ENCODE measurements around the gene ADAMTS6.

The ADAMTS6 gene

DNA sequence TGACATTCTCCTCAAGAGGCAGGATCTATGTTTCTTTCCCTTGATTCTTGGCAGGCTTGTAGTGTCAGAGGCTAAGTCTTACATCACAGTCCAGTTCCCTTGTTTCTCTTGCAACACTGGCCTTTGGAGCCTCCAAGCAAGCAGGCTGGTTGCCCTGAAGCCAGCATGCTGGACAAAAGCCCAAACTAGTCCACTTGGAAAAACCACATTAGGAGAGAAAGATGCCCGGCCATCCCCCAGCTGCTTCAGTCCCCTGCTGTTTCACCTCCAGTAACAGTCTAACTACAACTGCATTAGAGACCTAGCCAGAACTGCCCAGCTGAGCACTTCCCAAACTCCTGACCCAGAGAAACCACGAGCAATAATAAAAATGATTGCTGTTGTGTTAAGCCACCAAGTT, 87.6 kb downstream of the ADAMTS6 start:
- TF ChIP-seq CEBPB (IDR thresholded peaks at IDR 0.05) (peak; percentile 55), TCF12 (IDR thresholded peaks at IDR 0.05; ENCODE audit: low read depth) (no peak), RAD21 (IDR thresholded peaks at IDR 0.05; ENCODE audit: low read depth) (no peak)

DNA sequence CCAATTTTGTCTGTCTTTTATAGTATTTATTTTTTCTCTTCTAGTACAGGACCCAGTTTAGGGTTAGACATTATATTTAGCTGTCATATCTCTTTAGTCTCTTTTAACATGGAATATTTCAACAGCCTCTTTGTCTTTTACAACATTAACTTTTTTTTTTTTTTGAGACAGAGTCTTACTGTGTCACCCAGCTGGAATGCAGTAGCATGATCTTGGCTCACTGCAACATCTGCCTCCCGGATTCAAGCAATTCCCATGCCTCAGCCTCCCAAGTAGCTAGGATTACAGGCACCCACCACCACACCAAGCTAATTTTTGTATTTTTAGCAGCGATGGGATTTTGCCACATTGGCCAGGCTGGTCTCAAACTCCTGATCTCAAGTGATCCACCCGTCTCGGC, 90.1 kb downstream of the ADAMTS6 start:
- no peak for TF ChIP-seq CEBPB (IDR thresholded peaks at IDR 0.05)
- TF ChIP-seq, protein P1, sequence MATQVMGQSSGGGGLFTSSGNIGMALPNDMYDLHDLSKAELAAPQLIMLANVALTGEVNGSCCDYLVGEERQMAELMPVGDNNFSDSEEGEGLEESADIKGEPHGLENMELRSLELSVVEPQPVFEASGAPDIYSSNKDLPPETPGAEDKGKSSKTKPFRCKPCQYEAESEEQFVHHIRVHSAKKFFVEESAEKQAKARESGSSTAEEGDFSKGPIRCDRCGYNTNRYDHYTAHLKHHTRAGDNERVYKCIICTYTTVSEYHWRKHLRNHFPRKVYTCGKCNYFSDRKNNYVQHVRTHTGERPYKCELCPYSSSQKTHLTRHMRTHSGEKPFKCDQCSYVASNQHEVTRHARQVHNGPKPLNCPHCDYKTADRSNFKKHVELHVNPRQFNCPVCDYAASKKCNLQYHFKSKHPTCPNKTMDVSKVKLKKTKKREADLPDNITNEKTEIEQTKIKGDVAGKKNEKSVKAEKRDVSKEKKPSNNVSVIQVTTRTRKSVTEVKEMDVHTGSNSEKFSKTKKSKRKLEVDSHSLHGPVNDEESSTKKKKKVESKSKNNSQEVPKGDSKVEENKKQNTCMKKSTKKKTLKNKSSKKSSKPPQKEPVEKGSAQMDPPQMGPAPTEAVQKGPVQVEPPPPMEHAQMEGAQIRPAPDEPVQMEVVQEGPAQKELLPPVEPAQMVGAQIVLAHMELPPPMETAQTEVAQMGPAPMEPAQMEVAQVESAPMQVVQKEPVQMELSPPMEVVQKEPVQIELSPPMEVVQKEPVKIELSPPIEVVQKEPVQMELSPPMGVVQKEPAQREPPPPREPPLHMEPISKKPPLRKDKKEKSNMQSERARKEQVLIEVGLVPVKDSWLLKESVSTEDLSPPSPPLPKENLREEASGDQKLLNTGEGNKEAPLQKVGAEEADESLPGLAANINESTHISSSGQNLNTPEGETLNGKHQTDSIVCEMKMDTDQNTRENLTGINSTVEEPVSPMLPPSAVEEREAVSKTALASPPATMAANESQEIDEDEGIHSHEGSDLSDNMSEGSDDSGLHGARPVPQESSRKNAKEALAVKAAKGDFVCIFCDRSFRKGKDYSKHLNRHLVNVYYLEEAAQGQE (IDR thresholded peaks at IDR 0.05; ENCODE audit: low read depth): no peak
- TF ChIP-seq ZBTB7A (IDR thresholded peaks at IDR 0.05; ENCODE audit: low read depth): no peak
- no peak for TF ChIP-seq YY1 (IDR thresholded peaks at IDR 0.05; ENCODE audit: low read depth)
- no peak for TF ChIP-seq EP300 (IDR thresholded peaks at IDR 0.05; ENCODE audit: borderline replicate concordance)
- no peak for TF ChIP-seq NFIC (IDR thresholded peaks at IDR 0.05)
- no peak for TF ChIP-seq TAF1 (IDR thresholded peaks at IDR 0.05; ENCODE audit: low read depth)
- TF ChIP-seq RAD21 (IDR thresholded peaks at IDR 0.05; ENCODE audit: low read depth): no peak
- TF ChIP-seq EGR1 (IDR thresholded peaks at IDR 0.05): no peak
- TF ChIP-seq TCF12 (IDR thresholded peaks at IDR 0.05; ENCODE audit: low read depth): no peak
- TF ChIP-seq TEAD4 (IDR thresholded peaks at IDR 0.05): no peak
- TF ChIP-seq FOXM1 (IDR thresholded peaks at IDR 0.05; ENCODE audit: borderline replicate concordance, low read depth): no peak
- TF ChIP-seq CREB1 (IDR thresholded peaks at IDR 0.05; ENCODE audit: low read depth): no peak
- TF ChIP-seq, protein P2, sequence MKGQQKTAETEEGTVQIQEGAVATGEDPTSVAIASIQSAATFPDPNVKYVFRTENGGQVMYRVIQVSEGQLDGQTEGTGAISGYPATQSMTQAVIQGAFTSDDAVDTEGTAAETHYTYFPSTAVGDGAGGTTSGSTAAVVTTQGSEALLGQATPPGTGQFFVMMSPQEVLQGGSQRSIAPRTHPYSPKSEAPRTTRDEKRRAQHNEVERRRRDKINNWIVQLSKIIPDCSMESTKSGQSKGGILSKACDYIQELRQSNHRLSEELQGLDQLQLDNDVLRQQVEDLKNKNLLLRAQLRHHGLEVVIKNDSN (IDR thresholded peaks at IDR 0.05): no peak
- TF ChIP-seq, protein P3, sequence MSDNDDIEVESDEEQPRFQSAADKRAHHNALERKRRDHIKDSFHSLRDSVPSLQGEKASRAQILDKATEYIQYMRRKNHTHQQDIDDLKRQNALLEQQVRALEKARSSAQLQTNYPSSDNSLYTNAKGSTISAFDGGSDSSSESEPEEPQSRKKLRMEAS (IDR thresholded peaks at IDR 0.05): no peak

DNA sequence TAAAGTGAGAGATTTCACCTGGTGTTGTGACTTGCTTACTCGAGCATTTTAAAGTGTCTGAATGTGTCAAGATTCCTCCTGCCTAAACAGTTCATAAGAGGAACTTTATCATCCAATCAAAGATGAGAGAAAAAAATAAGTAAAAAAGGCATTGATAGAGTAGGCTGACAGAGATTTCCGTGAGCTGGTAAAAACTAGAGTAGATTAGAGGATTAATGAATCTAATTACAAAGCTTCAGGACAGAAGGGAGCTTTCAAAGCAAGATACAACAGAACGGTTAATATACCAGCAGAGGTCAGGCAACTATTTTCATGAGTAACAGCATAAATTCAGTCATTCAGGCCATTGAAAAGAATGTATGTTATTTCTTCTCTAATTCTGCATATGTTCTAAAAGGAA, 91.5 kb downstream of the ADAMTS6 start:
- no peak for TF ChIP-seq EGR1 (IDR thresholded peaks at IDR 0.05)
- TF ChIP-seq, protein P2 (IDR thresholded peaks at IDR 0.05): no peak
- no peak for TF ChIP-seq NFIC (IDR thresholded peaks at IDR 0.05)
- TF ChIP-seq TAF1 (IDR thresholded peaks at IDR 0.05; ENCODE audit: low read depth): no peak
- no peak for TF ChIP-seq FOXM1 (IDR thresholded peaks at IDR 0.05; ENCODE audit: borderline replicate concordance, low read depth)

DNA sequence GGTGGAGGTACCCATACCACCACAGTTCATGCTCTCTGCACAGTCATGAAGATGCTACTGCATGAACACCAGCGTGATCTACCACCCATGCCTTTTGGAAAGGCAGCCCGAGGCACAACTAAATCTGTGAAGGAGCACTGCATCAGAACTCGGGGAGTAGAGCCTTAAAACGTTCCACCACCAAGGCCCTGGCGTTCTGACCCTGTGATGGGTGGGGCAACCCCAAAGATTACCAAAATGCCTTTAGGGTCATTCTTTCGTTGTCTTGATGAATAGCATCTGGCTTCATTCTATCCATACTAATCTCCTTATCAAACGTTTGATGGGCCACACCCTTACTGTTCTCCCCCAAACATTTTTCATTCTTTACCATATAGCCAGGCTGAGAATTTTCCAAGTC, 97.9 kb downstream of the ADAMTS6 start:
- TF ChIP-seq RAD21 (IDR thresholded peaks at IDR 0.05; ENCODE audit: low read depth): no peak
- TF ChIP-seq, protein P2 (IDR thresholded peaks at IDR 0.05): no peak
- no peak for TF ChIP-seq CEBPB (IDR thresholded peaks at IDR 0.05)
- no peak for TF ChIP-seq EGR1 (IDR thresholded peaks at IDR 0.05)
- no peak for TF ChIP-seq EP300 (IDR thresholded peaks at IDR 0.05; ENCODE audit: borderline replicate concordance)
- TF ChIP-seq TEAD4 (IDR thresholded peaks at IDR 0.05): no peak
- no peak for TF ChIP-seq FOXM1 (IDR thresholded peaks at IDR 0.05; ENCODE audit: borderline replicate concordance, low read depth)
- TF ChIP-seq CREB1 (IDR thresholded peaks at IDR 0.05; ENCODE audit: low read depth): no peak

DNA sequence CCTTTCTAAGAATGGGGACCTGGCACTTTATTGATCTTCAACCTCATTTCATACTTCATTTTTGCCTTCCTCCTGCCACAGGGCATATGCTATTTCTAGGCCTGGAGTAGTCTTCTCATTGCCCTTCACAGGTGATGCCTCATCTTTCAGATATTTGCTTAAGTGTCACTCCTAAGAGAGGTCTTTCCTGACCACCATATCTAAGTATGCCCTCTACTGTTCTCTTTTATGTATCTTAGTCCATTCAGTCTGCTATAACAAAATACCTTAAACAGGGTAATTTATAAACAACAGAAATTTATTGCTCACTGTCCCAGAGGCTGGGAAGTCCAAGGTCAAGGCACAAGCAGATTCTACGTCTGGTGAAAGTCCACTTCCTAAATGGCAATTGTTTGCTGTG, 99.1 kb downstream of the ADAMTS6 start:
- no peak for TF ChIP-seq EP300 (IDR thresholded peaks at IDR 0.05; ENCODE audit: borderline replicate concordance)
- TF ChIP-seq, protein P3 (IDR thresholded peaks at IDR 0.05): no peak
- TF ChIP-seq TAF1 (IDR thresholded peaks at IDR 0.05; ENCODE audit: low read depth): no peak
- TF ChIP-seq RAD21 (IDR thresholded peaks at IDR 0.05; ENCODE audit: low read depth): peak; percentile 16; the same call in 1 of the 2 replicates
- TF ChIP-seq NFIC (IDR thresholded peaks at IDR 0.05): no peak
- TF ChIP-seq TCF12 (IDR thresholded peaks at IDR 0.05; ENCODE audit: low read depth): no peak
- no peak for TF ChIP-seq CREB1 (IDR thresholded peaks at IDR 0.05; ENCODE audit: low read depth)

DNA sequence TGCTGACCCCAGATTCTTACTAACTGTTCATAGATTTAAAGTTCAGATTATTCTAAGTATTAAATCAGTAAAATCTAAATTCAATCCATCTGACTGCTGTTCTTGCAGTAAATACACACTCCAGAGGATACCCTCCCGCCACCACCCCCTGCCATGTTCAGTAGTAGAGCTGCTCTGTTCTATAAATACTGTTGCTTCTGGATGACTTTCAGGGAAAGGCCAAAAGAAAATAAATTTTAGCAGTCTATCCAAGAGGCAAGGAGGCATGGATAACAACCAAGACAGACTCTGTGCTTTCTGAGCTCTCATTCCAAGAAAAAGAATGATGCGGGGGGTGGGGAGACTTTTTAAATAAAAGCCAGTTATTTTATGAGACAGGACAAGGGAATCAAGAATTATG, 115.1 kb downstream of the ADAMTS6 start:
- TF ChIP-seq NFIC (IDR thresholded peaks at IDR 0.05) (no peak), EP300 (IDR thresholded peaks at IDR 0.05; ENCODE audit: borderline replicate concordance) (no peak), FOXM1 (IDR thresholded peaks at IDR 0.05; ENCODE audit: borderline replicate concordance, low read depth) (no peak)

DNA sequence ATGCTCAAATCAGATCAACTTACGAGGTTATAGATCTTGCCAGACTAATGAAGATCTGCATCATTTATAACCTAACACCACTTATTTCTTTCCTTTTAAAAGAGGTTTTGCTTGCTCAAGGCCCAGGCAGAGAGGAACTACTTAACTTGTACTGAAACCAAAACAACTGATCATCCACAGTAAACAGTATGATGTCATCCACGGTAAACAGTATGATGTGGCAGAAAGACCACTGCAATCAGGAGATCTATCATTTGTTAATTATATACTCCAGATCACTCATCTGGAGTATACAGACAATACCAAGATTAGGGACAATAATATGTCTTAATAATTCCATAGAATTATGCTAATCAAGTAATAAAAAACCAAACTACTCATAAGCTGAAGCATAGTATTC, 116.8 kb downstream of the ADAMTS6 start:
- TF ChIP-seq, protein P1 (IDR thresholded peaks at IDR 0.05; ENCODE audit: low read depth): no peak
- TF ChIP-seq CEBPB (IDR thresholded peaks at IDR 0.05): no peak
- no peak for TF ChIP-seq FOXM1 (IDR thresholded peaks at IDR 0.05; ENCODE audit: borderline replicate concordance, low read depth)
- no peak for TF ChIP-seq ZBTB7A (IDR thresholded peaks at IDR 0.05; ENCODE audit: low read depth)
- TF ChIP-seq, protein P2 (IDR thresholded peaks at IDR 0.05): no peak
- TF ChIP-seq EGR1 (IDR thresholded peaks at IDR 0.05): no peak
- TF ChIP-seq CREB1 (IDR thresholded peaks at IDR 0.05; ENCODE audit: low read depth): no peak
- TF ChIP-seq, protein P3 (IDR thresholded peaks at IDR 0.05): no peak
- no peak for TF ChIP-seq TAF1 (IDR thresholded peaks at IDR 0.05; ENCODE audit: low read depth)
- no peak for TF ChIP-seq NFIC (IDR thresholded peaks at IDR 0.05)
- TF ChIP-seq TCF12 (IDR thresholded peaks at IDR 0.05; ENCODE audit: low read depth): no peak

Data from Ishikawa (cell line).